Measurements from ENCODE around the gene ARHGEF19.

DNA sequence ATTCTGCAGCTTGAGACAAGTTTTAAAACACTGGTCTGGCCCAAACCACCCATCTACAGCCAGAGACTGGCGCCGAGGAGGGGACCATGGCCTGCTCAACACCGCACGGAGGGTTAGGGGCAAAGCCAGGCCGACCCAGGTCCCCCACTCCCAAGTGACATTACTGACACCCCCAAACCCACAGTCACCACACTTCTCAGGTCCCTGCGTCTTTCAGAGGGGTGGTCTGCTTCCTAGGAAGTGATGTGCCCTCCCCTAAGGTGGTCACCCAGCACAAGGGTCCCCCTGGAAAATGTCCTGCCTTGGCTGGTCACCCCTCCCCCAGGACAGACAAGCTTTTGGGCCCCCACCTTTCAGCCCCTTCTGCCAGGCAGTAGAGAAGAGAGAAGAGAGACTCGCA is 35.8 kb downstream of the ARHGEF19 start:
- TF ChIP-seq POLR2A (IDR thresholded peaks at IDR 0.05; ENCODE audit: low read length) (no peak), GATA1 (IDR thresholded peaks at IDR 0.05; ENCODE audit: low read depth, low read length) (no peak)
